OCI-LY1 (cell line): ENCODE data around the gene KBTBD12.

Source experiments
- CTCF ChIP-seq: fragments of 200-600 bp; sonication (generic), shearing (Covaris generic); IDR thresholded peaks from 2 replicates; pipeline ENCODE4 v1.5.1; 2017; ENCODE audit warnings: mild to moderate bottlenecking, antibody characterized with exemption, low read length, moderate library complexity, mixed read lengths
- EZH2 ChIP-seq: fragments of 200-600 bp; sonication (generic), shearing (Covaris generic); IDR thresholded peaks from 2 replicates; pipeline ENCODE4 v1.8.0; 2017; ENCODE audit warnings: borderline replicate concordance, mixed run types, mild to moderate bottlenecking, antibody characterized with exemption, low read length, moderate library complexity, mixed read lengths

- no peak for TF ChIP-seq EZH2
- TF ChIP-seq CTCF = no peak
Measured at GRCh38 chr3:127997016-127997415, 82.0 kb downstream of the KBTBD12 start.
